ENCODE data around the gene TRABD2A.
"Not testable (repeated sequence)": the region's sequence is repeated elsewhere in the genome, so short reads cannot be mapped to it uniquely, and the experiment has no call there.

Gene TRABD2A

DNA sequence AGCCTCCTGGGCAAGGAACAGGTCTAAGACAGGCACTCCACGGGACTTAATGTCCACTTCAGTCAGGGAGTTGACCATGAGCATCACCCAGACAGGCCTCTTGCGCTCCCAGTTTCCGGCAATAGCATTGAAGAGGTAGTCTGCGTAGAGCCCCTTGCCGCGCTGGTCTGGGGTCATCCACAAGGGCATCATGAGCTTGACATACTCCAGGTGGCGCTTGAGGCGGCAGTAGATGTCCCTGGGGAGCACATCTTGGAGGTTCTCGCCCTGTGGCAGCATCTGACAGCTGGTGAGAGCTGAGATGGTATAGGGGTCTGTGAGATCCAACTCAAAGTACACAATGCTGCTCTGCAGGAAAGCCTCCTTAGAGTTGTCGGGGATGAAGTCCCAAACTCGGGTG is 10.6 kb downstream of the TRABD2A start:
- Histone ChIP-seq H3K27me3 (ENCODE audit: control insufficient read depth in 2 of 2, insufficient read depth in 2 of 2, low read length in 2 of 2) (no peaks in the 10 kb centered on the region), H3K27ac (ENCODE audit: low read depth in 2 of 2, low read length in 2 of 2) (no peak overlapping the region), H3K36me3 (ENCODE audit: control insufficient read depth in 2 of 2, insufficient read depth in 2 of 2, low read length in 2 of 2) (peaks cover 15 to 19% of the 10 kb centered on the region in 2 donors), H3K9ac (ENCODE audit: low read depth in 1 of 2, low read length in 2 of 2) (no peak overlapping the region), H3K9me3 (ENCODE audit: control insufficient read depth in 2 of 2, low read length in 2 of 2) (no peaks in the 10 kb centered on the region), H3K4me1 (ENCODE audit: control insufficient read depth in 2 of 2, insufficient read depth in 2 of 2, low read length in 2 of 2) (peaks cover 0 to under 1% of the 10 kb centered on the region in 2 donors), H3K4me3 (ENCODE audit: low read length in 2 of 2) (no peak overlapping the region)

DNA sequence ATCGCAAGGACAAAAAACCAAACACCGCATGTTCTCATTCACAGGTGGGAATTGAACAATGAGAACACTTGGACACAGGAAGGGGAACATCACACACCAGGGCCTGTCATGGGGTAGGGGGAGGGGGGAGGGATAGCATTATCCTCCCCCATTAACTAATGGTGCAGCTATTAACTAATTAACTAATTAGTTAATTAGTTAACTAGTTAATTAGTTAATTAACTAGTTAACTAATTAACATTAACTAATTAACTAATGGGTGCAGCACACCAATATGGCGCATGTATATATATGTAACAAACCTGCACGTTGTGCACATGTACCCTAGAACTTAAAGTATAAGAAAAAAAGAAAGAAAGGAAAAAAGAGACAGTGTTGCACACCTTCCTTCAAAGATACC is 12.6 kb downstream of the TRABD2A start:
- not testable (repeated sequence) for H3K27ac ChIP-seq (ENCODE audit: low read depth in 2 of 2, low read length in 2 of 2); H3K4me1 ChIP-seq (ENCODE audit: control insufficient read depth in 2 of 2, insufficient read depth in 2 of 2, low read length in 2 of 2); H3K4me3 ChIP-seq (ENCODE audit: low read length in 2 of 2); H3K9me3 ChIP-seq (ENCODE audit: control insufficient read depth in 2 of 2, low read length in 2 of 2); H3K27me3 ChIP-seq (ENCODE audit: control insufficient read depth in 2 of 2, insufficient read depth in 2 of 2, low read length in 2 of 2); H3K9ac ChIP-seq (ENCODE audit: low read depth in 1 of 2, low read length in 2 of 2)
- peaks cover 13 to 14% of the 10 kb centered on the region in 2 donors for H3K36me3 ChIP-seq (ENCODE audit: control insufficient read depth in 2 of 2, insufficient read depth in 2 of 2, low read length in 2 of 2)

DNA sequence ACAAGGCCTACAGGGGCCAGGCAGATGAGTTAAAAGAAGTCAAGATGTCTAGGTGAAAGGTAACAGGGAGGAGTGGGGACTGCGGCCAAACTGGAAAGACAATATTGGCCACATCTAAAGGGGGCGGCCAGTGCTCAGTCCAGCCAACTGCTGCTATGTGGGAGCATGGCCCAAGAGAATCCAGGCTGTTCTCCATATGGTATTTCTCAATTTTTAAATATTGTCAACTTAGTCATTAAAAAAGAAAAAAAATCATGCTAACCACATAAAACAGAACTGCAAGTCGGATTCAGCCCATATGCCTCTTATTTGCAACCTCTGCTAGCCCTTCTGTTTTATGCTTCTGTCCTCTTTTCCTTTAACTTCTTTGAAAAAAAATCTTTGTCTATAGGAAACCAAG is 14.8 kb downstream of the TRABD2A start:
- H3K27ac ChIP-seq (ENCODE audit: low read depth in 2 of 2, low read length in 2 of 2): no peak overlapping the region
- H3K9me3 ChIP-seq (ENCODE audit: control insufficient read depth in 2 of 2, low read length in 2 of 2): no peaks in the 10 kb centered on the region
- H3K4me3 ChIP-seq (ENCODE audit: low read length in 2 of 2): no peak overlapping the region
- H3K36me3 ChIP-seq (ENCODE audit: control insufficient read depth in 2 of 2, insufficient read depth in 2 of 2, low read length in 2 of 2): peaks cover 12 to 23% of the 10 kb centered on the region in 2 donors
- no peaks in the 10 kb centered on the region for H3K27me3 ChIP-seq (ENCODE audit: control insufficient read depth in 2 of 2, insufficient read depth in 2 of 2, low read length in 2 of 2)
- no peak overlapping the region for H3K9ac ChIP-seq (ENCODE audit: low read depth in 1 of 2, low read length in 2 of 2)
- peaks cover 2 to 5% of the 10 kb centered on the region in 2 donors for H3K4me1 ChIP-seq (ENCODE audit: control insufficient read depth in 2 of 2, insufficient read depth in 2 of 2, low read length in 2 of 2)

DNA sequence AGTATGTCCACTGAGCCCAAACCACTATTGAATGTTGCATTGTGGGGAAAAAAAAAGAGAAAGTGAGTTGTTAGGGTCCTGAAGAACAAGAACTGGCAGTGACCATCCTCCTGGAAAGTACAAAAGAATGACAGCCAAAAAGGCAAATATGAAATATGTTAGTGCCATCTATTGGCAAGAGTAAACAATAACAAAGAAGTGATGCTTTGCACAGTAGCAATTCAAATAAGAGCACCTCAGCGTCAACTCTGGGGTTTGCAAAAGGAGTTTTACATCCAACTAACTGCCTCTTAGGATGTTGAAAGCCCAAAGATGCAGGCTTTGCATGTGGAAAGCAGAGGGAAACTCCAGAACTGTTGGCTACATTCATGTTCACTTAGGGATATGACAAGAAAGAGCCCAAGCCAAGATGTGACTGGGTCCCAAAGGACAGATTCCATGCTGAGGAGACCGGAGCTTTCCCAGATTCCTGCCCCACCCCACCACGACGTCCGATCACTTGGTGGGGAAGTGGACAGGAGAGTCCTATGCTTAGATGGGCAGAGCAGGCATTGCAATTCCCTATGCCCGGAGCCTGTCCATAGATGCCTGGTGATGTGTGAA is 15.6 kb downstream of the TRABD2A start:
- H3K4me3 ChIP-seq (ENCODE audit: low read length in 2 of 2): no peak overlapping the region
- peaks cover 2 to 5% of the 10 kb centered on the region in 2 donors for H3K4me1 ChIP-seq (ENCODE audit: control insufficient read depth in 2 of 2, insufficient read depth in 2 of 2, low read length in 2 of 2)
- no peaks in the 10 kb centered on the region for H3K9me3 ChIP-seq (ENCODE audit: control insufficient read depth in 2 of 2, low read length in 2 of 2)
- H3K36me3 ChIP-seq (ENCODE audit: control insufficient read depth in 2 of 2, insufficient read depth in 2 of 2, low read length in 2 of 2): peaks cover 9 to 17% of the 10 kb centered on the region in 2 donors
- no peak overlapping the region for H3K27ac ChIP-seq (ENCODE audit: low read depth in 2 of 2, low read length in 2 of 2)
- H3K27me3 ChIP-seq (ENCODE audit: control insufficient read depth in 2 of 2, insufficient read depth in 2 of 2, low read length in 2 of 2): no peaks in the 10 kb centered on the region
- H3K9ac ChIP-seq (ENCODE audit: low read depth in 1 of 2, low read length in 2 of 2): no peak overlapping the region

DNA sequence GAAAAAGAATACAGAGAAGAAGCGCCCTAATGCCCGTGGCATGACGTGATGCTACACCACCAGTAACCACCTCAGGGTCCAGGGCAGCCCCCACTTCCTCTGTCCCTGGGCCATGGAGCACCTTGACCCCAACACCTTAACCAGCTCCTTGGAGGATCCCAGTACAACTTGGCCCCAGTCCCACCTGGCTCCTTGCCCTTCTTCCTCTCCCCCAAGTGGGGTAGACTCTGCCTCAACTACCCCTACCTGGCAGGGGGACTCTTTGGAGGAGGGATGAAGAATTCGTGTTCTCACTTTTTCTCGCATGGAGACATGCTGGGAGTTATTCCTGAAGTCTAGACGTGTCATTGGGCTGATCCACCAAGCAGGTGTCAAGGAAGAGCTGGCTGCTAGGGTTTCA is 18.9 kb downstream of the TRABD2A start:
- Histone ChIP-seq H3K27me3 (ENCODE audit: control insufficient read depth in 2 of 2, insufficient read depth in 2 of 2, low read length in 2 of 2) (no peaks in the 10 kb centered on the region), H3K4me3 (ENCODE audit: low read length in 2 of 2) (no peak overlapping the region), H3K9ac (ENCODE audit: low read depth in 1 of 2, low read length in 2 of 2) (no peak overlapping the region), H3K9me3 (ENCODE audit: control insufficient read depth in 2 of 2, low read length in 2 of 2) (no peaks in the 10 kb centered on the region), H3K36me3 (ENCODE audit: control insufficient read depth in 2 of 2, insufficient read depth in 2 of 2, low read length in 2 of 2) (peaks cover 5 to 14% of the 10 kb centered on the region in 2 donors), H3K27ac (ENCODE audit: low read depth in 2 of 2, low read length in 2 of 2) (no peak overlapping the region), H3K4me1 (ENCODE audit: control insufficient read depth in 2 of 2, insufficient read depth in 2 of 2, low read length in 2 of 2) (peaks cover 5 to 17% of the 10 kb centered on the region in 2 donors)

DNA sequence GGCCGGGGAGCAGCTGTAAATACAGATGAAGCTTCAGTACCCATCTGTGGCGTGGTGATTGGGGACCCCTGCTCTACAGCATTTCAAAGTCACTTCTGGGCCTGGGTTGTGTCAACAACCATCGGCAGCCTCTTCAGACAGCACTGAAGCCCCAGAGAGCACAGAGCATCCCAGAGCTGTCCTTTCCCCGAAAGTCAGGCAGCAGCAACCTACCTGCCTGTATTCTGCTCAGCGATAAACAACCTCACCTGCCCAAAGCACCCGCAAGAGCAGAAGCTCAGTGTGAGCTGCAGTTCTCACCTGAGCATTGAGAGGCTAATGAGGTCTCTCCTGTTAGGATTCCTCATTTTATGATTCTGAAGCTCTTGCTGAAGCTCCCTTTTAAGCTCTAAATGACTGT is 19.3 kb downstream of the TRABD2A start:
- Histone ChIP-seq H3K9ac (ENCODE audit: low read depth in 1 of 2, low read length in 2 of 2) (no peak overlapping the region), H3K4me3 (ENCODE audit: low read length in 2 of 2) (no peak overlapping the region), H3K36me3 (ENCODE audit: control insufficient read depth in 2 of 2, insufficient read depth in 2 of 2, low read length in 2 of 2) (peaks cover 5 to 14% of the 10 kb centered on the region in 2 donors), H3K9me3 (ENCODE audit: control insufficient read depth in 2 of 2, low read length in 2 of 2) (no peaks in the 10 kb centered on the region), H3K4me1 (ENCODE audit: control insufficient read depth in 2 of 2, insufficient read depth in 2 of 2, low read length in 2 of 2) (peaks cover 5 to 20% of the 10 kb centered on the region in 2 donors), H3K27ac (ENCODE audit: low read depth in 2 of 2, low read length in 2 of 2) (no peak overlapping the region), H3K27me3 (ENCODE audit: control insufficient read depth in 2 of 2, insufficient read depth in 2 of 2, low read length in 2 of 2) (no peaks in the 10 kb centered on the region)

DNA sequence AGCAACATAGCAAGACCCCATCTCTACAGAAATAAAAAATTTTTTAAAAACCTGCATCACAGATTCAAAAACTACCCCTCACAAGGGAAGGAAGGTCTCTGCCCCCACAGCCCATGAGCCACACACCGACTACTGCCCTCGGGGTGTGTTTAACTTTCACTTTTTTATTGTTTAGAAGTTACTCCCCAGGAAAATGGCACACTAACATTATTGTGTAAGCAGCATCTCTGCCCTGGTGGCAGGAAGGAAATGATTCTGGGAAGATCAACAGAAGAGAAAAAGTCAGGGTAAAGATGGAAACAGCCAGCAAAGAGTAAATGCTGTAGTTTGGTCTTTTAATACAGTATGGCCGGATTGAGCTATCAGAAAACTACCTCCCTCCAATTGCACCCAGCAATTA is 21.9 kb downstream of the TRABD2A start:
- peaks cover 0 to 17% of the 10 kb centered on the region in 2 donors for H3K4me1 ChIP-seq (ENCODE audit: control insufficient read depth in 2 of 2, insufficient read depth in 2 of 2, low read length in 2 of 2)
- no peak overlapping the region for H3K9ac ChIP-seq (ENCODE audit: low read depth in 1 of 2, low read length in 2 of 2)
- no peak overlapping the region for H3K4me3 ChIP-seq (ENCODE audit: low read length in 2 of 2)
- H3K27ac ChIP-seq (ENCODE audit: low read depth in 2 of 2, low read length in 2 of 2): no peak overlapping the region
- H3K27me3 ChIP-seq (ENCODE audit: control insufficient read depth in 2 of 2, insufficient read depth in 2 of 2, low read length in 2 of 2): no peaks in the 10 kb centered on the region
- H3K36me3 ChIP-seq (ENCODE audit: control insufficient read depth in 2 of 2, insufficient read depth in 2 of 2, low read length in 2 of 2): peaks cover 5 to 9% of the 10 kb centered on the region in 2 donors
- no peaks in the 10 kb centered on the region for H3K9me3 ChIP-seq (ENCODE audit: control insufficient read depth in 2 of 2, low read length in 2 of 2)

DNA sequence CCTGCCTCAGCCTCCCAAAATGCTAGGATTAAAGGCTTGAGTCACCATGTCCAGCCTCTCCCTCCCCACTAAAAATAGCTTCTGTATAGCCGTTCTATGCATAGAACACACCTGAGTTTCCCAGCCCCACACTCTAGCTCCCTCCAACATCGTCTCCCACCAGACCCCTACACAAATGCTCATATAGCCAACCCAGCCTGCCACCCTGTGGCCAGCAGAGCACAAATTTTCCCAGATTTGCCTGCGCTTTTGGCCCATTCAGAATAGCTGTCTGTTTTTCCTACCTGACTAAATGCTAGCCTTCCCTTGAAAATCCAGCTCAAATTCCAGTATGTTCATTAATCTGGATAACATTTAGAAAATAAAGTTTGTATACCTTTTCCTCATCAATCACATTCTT is 22.8 kb downstream of the TRABD2A start:
- Histone ChIP-seq H3K9me3 (ENCODE audit: control insufficient read depth in 2 of 2, low read length in 2 of 2) (no peaks in the 10 kb centered on the region), H3K36me3 (ENCODE audit: control insufficient read depth in 2 of 2, insufficient read depth in 2 of 2, low read length in 2 of 2) (peaks cover 5 to 9% of the 10 kb centered on the region in 2 donors), H3K9ac (ENCODE audit: low read depth in 1 of 2, low read length in 2 of 2) (no peak overlapping the region), H3K27ac (ENCODE audit: low read depth in 2 of 2, low read length in 2 of 2) (no peak overlapping the region), H3K27me3 (ENCODE audit: control insufficient read depth in 2 of 2, insufficient read depth in 2 of 2, low read length in 2 of 2) (no peaks in the 10 kb centered on the region), H3K4me1 (ENCODE audit: control insufficient read depth in 2 of 2, insufficient read depth in 2 of 2, low read length in 2 of 2) (peaks cover 0 to 17% of the 10 kb centered on the region in 2 donors), H3K4me3 (ENCODE audit: low read length in 2 of 2) (no peak overlapping the region)

DNA sequence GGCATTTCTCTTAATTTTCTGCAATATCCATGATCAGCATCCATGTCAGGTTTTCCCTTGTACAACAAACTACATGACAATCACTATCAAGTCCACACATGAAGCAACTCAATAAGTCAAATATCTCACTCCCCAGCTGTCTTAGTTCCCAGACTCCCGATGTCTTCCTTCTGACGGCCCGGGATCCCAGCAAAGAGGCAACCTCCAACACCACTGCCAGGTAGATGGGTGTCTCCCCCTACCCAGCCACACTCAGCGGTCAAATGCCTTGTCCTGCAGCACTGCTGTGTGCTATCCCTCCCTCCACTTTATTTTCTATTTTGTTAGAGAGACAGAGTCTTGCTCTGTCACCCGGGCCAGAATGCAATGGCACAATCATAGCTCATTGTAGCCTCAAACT is 23.3 kb downstream of the TRABD2A start:
- H3K27ac ChIP-seq (ENCODE audit: low read depth in 2 of 2, low read length in 2 of 2): no peak overlapping the region
- H3K36me3 ChIP-seq (ENCODE audit: control insufficient read depth in 2 of 2, insufficient read depth in 2 of 2, low read length in 2 of 2): peaks cover 2 to 9% of the 10 kb centered on the region in 2 donors
- no peak overlapping the region for H3K9ac ChIP-seq (ENCODE audit: low read depth in 1 of 2, low read length in 2 of 2)
- H3K9me3 ChIP-seq (ENCODE audit: control insufficient read depth in 2 of 2, low read length in 2 of 2): no peaks in the 10 kb centered on the region
- H3K27me3 ChIP-seq (ENCODE audit: control insufficient read depth in 2 of 2, insufficient read depth in 2 of 2, low read length in 2 of 2): no peaks in the 10 kb centered on the region
- no peak overlapping the region for H3K4me3 ChIP-seq (ENCODE audit: low read length in 2 of 2)
- H3K4me1 ChIP-seq (ENCODE audit: control insufficient read depth in 2 of 2, insufficient read depth in 2 of 2, low read length in 2 of 2): peaks cover 0 to 17% of the 10 kb centered on the region in 2 donors

DNA sequence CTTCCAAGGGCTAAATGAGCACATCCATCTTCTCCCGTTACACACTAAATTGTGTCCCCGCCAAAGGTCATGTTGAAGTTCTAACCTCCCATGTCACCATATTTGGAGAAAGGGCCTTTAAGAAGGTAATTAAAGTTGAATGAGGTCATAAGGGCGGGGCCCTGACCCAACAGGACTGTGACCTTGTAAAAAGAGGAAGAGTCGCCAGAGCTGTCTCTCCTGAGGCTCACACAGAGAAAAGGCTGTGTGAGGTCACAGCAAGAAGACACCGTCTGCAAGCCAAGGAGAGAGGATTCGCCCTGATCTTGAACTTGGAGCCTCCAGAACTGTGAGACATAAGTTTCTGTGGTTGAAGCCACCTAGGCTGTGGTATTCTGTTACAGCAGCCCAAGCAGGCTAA is 24.1 kb downstream of the TRABD2A start:
- Histone ChIP-seq H3K27ac (ENCODE audit: low read depth in 2 of 2, low read length in 2 of 2) (no peak overlapping the region), H3K9me3 (ENCODE audit: control insufficient read depth in 2 of 2, low read length in 2 of 2) (no peaks in the 10 kb centered on the region), H3K27me3 (ENCODE audit: control insufficient read depth in 2 of 2, insufficient read depth in 2 of 2, low read length in 2 of 2) (no peaks in the 10 kb centered on the region), H3K36me3 (ENCODE audit: control insufficient read depth in 2 of 2, insufficient read depth in 2 of 2, low read length in 2 of 2) (peaks cover 0 to 5% of the 10 kb centered on the region in 2 donors), H3K9ac (ENCODE audit: low read depth in 1 of 2, low read length in 2 of 2) (no peak overlapping the region), H3K4me3 (ENCODE audit: low read length in 2 of 2) (no peak overlapping the region), H3K4me1 (ENCODE audit: control insufficient read depth in 2 of 2, insufficient read depth in 2 of 2, low read length in 2 of 2) (peaks cover 0 to 17% of the 10 kb centered on the region in 2 donors)
